ENCODE data around the gene PCA3.

DNA sequence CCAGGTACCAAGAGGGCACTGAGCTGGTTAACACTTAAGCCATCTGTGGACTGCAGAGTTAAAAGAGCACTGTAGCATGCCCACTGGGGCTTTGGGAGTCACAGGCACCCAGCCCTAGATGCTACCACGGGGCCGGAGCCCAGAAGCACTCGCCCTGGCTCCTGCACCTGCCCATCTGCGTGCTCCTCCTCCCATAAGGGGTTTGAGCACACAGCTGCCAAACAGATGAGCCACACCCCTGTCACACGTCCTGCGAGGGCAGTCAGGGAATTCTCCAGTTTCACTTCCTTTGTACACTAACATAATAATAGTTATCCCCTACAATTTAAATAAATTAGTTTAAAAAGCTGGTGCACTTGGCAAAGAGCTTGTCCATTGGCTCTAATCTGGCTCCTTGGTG is 4.5 kb upstream of the PCA3 start:
- no peak for TF ChIP-seq POLR2A (IDR thresholded peaks at IDR 0.05)
- TF ChIP-seq, protein P1, sequence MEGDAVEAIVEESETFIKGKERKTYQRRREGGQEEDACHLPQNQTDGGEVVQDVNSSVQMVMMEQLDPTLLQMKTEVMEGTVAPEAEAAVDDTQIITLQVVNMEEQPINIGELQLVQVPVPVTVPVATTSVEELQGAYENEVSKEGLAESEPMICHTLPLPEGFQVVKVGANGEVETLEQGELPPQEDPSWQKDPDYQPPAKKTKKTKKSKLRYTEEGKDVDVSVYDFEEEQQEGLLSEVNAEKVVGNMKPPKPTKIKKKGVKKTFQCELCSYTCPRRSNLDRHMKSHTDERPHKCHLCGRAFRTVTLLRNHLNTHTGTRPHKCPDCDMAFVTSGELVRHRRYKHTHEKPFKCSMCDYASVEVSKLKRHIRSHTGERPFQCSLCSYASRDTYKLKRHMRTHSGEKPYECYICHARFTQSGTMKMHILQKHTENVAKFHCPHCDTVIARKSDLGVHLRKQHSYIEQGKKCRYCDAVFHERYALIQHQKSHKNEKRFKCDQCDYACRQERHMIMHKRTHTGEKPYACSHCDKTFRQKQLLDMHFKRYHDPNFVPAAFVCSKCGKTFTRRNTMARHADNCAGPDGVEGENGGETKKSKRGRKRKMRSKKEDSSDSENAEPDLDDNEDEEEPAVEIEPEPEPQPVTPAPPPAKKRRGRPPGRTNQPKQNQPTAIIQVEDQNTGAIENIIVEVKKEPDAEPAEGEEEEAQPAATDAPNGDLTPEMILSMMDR (IDR thresholded peaks at IDR 0.05 in 8 of 11, conservative IDR thresholded peaks at IDR 0.05 in 3 of 11), result no peak
